Dendritic cell treated with granulocyte-macrophage colony-stimulating factor and Interleukin-4, amounts not matched to agents 40 ng/mL and 50 ng/mL, for 4 days (primary cell): Measurements from ENCODE around the gene TUT4.

ENCODE experiments used
- H3K27ac Mint-ChIP-seq: one replicate; pipeline ENCODE4 v1.8.0; 2022; ENCODE audit warnings: mild to moderate bottlenecking, mixed read lengths
- H3K27me3 Mint-ChIP-seq: one replicate; pipeline ENCODE4 v1.8.0; 2022; ENCODE audit warnings: mild to moderate bottlenecking, mixed read lengths
- H3K36me3 Mint-ChIP-seq: one replicate; pipeline ENCODE4 v1.8.0; 2022; ENCODE audit warnings: low read depth, mixed read lengths
- H3K4me1 Mint-ChIP-seq: one replicate; pipeline ENCODE4 v1.8.0; 2022; ENCODE audit warnings: low read depth, mixed read lengths
- H3K4me3 Mint-ChIP-seq: one replicate; pipeline ENCODE4 v1.8.0; 2022; ENCODE audit warnings: mild to moderate bottlenecking, moderate library complexity, mixed read lengths
- H3K9me3 Mint-ChIP-seq: one replicate; pipeline ENCODE4 v1.8.0; 2022; ENCODE audit warnings: mixed read lengths
- intact Hi-C: fragments of 100-400 bp; cut with micrococcal nuclease; formaldehyde crosslinking; loops from one replicate; pipeline ENCODE4 v1.15.0; 2022

The TUT4 gene

DNA sequence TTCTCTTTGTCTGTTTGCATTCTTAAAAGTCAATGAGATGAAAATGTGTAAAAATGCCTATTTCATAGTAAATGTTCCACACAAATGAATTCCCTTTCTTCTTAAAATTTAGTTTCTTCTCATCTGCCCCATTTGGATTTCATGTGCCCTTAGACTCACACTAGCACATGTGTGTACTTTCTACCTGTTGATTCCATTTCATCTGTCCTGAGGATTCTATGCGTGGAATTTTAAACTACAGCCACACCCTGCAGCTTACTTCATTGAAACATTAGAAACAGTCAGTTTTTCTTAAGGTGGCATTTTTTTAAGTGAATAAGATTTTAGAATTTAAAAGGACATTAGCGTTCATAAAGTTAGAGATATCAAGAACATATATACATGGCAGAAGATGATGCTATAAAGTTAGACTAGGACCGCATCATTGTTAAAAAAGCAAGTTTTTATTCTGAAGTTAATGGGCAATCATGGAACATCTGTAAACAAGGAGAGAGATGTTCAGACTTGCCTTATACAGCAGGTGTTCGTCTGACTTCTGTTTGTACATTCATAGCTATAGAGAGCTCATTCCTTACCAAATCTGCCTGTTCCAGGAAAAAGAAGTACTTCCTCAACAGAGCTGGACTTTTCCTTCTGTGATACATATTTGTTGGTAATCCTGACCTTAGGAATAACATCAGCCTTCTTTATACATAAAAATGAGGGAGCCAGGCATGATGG, 3.9 kb upstream of the TUT4 start:
- no peaks in the 10 kb centered on the region for H3K9me3 Mint-ChIP-seq
- H3K4me3 Mint-ChIP-seq = no peak overlapping the region
- peaks cover 15% of the 10 kb centered on the region for H3K27me3 Mint-ChIP-seq
- intact Hi-C loops = loop anchor here (10.0 kb wide), 1 partner anchor 128 kb away; no protein-coding TSS in a partner anchor
- H3K27ac Mint-ChIP-seq = no peak overlapping the region
- H3K4me1 Mint-ChIP-seq = peaks cover 7% of the 10 kb centered on the region
- no peaks in the 10 kb centered on the region for H3K36me3 Mint-ChIP-seq

DNA sequence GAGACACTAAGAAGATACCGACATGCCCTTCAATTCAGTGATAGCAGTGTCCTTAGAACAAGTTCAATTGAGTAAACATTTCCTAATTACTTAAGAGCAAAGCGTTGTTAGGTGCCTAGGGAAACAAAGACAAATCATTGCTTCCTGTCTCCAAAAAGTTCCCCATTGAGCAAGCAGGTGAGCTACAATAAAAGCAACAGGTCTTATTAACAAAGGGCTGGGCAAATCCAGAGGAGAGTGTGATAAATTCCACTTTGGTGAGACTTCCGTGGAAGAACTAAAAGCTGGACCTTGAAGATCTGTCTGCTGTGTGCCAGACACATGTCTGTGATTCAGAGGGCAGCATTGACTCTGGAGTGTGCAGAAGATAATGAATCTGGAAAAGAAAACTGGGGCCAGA, 1.9 kb upstream of the TUT4 start:
- peaks cover 2% of the 10 kb centered on the region for H3K4me1 Mint-ChIP-seq
- intact Hi-C loops = loop anchor here (5.0 to 10.0 kb wide), 2 partner anchors 130 to 187 kb away; partner anchors contain the start of gene CC2D1B
- no peak overlapping the region for H3K4me3 Mint-ChIP-seq
- H3K27ac Mint-ChIP-seq = no peak overlapping the region
- no peaks in the 10 kb centered on the region for H3K9me3 Mint-ChIP-seq
- no peaks in the 10 kb centered on the region for H3K36me3 Mint-ChIP-seq
- H3K27me3 Mint-ChIP-seq = peaks cover 15% of the 10 kb centered on the region

- Mint-ChIP-seq H3K4me3 (no peak overlapping the region), H3K9me3 (no peaks in the 10 kb centered on the region), H3K36me3 (no peaks in the 10 kb centered on the region), H3K27me3 (peaks cover 15% of the 10 kb centered on the region), H3K27ac (no peak overlapping the region), H3K4me1 (peaks cover 2% of the 10 kb centered on the region)
- intact Hi-C loops = loop anchor here (5.0 to 10.0 kb wide), 2 partner anchors 131 to 187 kb away; partner anchors contain the start of gene CC2D1B
These were observed 1.4 kb upstream of the TUT4 start for GRCh38 chr1:52554267-52554640.

DNA sequence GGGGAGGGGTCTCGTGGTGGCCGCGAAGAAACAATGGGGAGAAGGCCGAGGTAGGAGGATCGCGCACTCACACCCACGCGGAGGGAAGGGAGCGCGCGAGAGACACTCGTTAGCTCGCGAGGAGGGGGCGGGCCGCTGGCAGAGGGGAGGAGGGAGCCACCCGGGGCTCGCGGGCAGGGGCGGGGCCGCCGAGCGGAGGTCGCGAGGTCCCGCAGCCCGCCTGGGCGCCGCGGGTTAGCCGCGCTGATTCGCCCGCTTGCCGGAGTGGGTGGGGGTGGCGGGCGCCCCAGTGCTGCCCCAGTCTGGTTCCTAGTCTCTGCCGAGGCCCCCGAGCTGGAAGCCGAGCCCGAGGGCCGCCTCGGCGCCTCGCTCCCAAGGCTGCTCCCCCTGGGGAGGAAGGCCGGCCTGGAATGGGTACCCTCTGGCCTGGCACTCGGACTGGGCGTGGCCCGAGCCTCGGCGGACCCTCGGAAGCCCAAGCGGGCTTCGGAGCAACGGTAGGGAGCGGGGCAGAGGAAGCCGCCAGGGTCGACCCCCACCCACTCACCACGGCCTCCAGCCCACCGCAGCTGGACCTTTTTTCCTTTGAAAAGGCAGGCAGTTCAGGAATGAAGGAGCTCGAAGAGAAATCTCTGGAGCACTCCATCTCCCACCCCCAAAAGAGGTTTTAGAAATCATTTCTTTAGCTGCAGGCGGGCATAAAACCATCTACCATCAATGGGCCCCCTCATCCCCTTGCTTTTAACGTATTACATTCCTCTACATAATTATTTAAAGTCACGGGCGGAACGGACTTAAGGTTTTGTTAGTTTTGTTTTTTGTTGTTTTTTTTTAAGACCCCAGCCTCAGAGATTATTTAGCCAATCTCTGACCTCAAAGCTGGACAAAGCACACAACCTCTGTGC, 722 bp upstream of the TUT4 start:
- Mint-ChIP-seq H3K4me3 (no peak overlapping the region), H3K36me3 (no peaks in the 10 kb centered on the region), H3K4me1 (peaks cover 5% of the 10 kb centered on the region), H3K27ac (no peak overlapping the region), H3K9me3 (no peaks in the 10 kb centered on the region), H3K27me3 (peaks cover 12% of the 10 kb centered on the region)
- intact Hi-C loops = loop anchor here (5.0 to 10.0 kb wide), 2 partner anchors 131 to 186 kb away; partner anchors contain the start of gene CC2D1B

GRCh38 chr1:52552236-52552504, 722 bp downstream of the TUT4 start:
- Mint-ChIP-seq H3K36me3 (no peaks in the 10 kb centered on the region), H3K4me1 (peaks cover 5% of the 10 kb centered on the region), H3K9me3 (no peaks in the 10 kb centered on the region), H3K4me3 (no peak overlapping the region), H3K27ac (no peak overlapping the region), H3K27me3 (peaks cover 12% of the 10 kb centered on the region)
- intact Hi-C loops = loop anchor here (5.0 to 10.0 kb wide), 2 partner anchors 133 to 185 kb away; partner anchors contain the start of gene CC2D1B

- no peak overlapping the region for H3K27ac Mint-ChIP-seq
- H3K4me3 Mint-ChIP-seq = no peak overlapping the region
- intact Hi-C loops = loop anchor here (5.0 to 10.0 kb wide), 2 partner anchors 133 to 184 kb away; partner anchors contain the start of gene CC2D1B
- no peaks in the 10 kb centered on the region for H3K36me3 Mint-ChIP-seq
- H3K4me1 Mint-ChIP-seq = peaks cover 5% of the 10 kb centered on the region
- peaks cover 11% of the 10 kb centered on the region for H3K27me3 Mint-ChIP-seq
- no peaks in the 10 kb centered on the region for H3K9me3 Mint-ChIP-seq
These were observed 1.2 kb downstream of the TUT4 start for GRCh38 chr1:52551507-52552235.

DNA sequence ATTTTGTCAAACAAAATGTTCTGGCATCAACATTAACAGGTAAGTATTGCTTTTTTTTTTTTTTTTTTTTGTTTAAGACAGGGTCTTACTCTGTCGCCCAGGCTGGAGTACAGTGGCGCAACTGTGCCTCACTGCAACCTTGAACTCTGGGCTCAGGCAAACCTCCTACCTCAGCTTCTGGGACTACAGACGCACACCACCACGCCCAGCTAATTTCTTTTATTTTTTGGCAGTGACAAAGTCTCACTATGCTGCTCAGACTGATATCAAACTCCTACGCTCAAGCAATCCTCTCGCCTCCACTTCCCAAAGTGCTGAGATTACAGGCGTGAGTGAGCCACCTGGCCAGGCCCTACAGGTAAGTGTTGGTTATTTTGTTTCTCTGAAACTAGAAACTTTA, 2.4 kb downstream of the TUT4 start:
- no peak overlapping the region for H3K27ac Mint-ChIP-seq

DNA sequence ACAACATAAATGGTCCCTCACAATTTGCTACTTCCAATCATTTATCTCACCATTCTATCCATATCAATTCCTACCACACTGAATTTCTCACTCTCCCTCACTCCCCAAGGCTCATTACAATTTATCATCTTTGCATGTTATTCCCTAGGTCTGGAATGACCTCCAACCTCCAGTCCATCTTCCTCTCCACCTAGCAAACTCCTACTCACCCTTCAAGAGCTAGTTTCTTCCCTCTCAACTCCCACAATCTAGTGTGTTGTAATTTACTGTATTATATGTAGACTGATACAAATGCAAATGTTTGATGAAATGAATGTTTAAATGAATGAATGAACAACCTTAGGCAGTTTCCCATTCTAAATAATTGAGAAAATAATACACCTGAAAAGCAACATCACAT, 3.6 kb downstream of the TUT4 start:
- Mint-ChIP-seq H3K4me3 (no peak overlapping the region), H3K9me3 (peaks cover 2% of the 10 kb centered on the region), H3K4me1 (peaks cover 5% of the 10 kb centered on the region), H3K27me3 (peaks cover 6% of the 10 kb centered on the region), H3K36me3 (no peaks in the 10 kb centered on the region), H3K27ac (no peak overlapping the region)
- intact Hi-C loops = no loop called here

More for the DNA sequence above, 2.4 kb downstream of the TUT4 start:
- no peaks in the 10 kb centered on the region for H3K36me3 Mint-ChIP-seq
- H3K4me1 Mint-ChIP-seq = peaks cover 5% of the 10 kb centered on the region
- H3K27me3 Mint-ChIP-seq = peaks cover 10% of the 10 kb centered on the region
- H3K9me3 Mint-ChIP-seq = no peaks in the 10 kb centered on the region
- intact Hi-C loops = loop anchor here (5.0 to 10.0 kb wide), 2 partner anchors 134 to 183 kb away; partner anchors contain the start of gene CC2D1B
- no peak overlapping the region for H3K4me3 Mint-ChIP-seq

GRCh38 chr1:52546852-52547251, 6.0 kb downstream of the TUT4 start:
- Mint-ChIP-seq H3K27ac (no peak overlapping the region), H3K9me3 (peaks cover 26% of the 10 kb centered on the region), H3K4me3 (no peak overlapping the region), H3K27me3 (no peaks in the 10 kb centered on the region), H3K36me3 (peaks cover 21% of the 10 kb centered on the region), H3K4me1 (peaks cover 5% of the 10 kb centered on the region)
- intact Hi-C loops = no loop called here

DNA sequence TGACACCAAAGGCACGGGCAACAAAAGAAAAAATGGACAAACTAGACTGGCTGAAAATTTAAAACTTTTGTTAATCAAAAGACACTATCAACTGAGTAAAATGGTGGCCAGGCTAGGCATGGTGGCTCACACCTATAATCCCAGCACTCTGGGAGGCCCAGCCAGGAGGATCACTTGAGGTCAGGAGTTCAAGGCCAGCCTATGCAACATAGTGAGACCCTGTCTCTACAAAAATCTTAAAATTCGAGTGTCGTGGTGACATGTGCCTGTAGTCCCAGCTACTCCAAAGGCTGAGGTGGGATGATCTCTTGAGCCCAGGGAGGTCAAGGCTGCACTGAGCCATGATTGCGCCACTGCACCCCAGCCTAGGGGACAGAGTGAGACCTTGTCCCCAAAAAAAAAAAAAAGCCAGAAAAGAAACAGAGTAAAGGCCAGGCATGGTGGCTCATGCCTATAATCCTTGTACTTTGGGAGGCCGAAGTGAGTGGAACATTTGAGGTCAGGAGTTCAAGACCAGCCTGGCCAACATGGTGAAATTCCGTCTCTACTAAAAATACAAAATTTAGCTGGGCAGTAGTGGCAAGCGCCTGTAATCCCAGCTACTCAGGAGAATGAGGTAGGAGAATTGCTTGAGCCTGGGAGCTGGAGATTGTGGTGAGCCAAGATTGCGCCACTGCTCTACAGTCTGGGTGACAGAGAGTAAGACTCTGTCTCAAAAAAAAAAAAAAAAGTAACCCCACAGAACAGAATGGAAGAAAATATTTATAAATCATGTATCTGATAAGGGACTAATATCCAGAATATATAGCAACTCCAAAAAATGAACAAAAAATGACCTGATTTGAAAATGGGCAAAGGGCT, 8.0 kb downstream of the TUT4 start:
- Mint-ChIP-seq H3K9me3 (peaks cover 32% of the 10 kb centered on the region), H3K27ac (no peak overlapping the region), H3K4me3 (no peak overlapping the region), H3K4me1 (peaks cover 5% of the 10 kb centered on the region), H3K27me3 (no peaks in the 10 kb centered on the region), H3K36me3 (peaks cover 27% of the 10 kb centered on the region)
- intact Hi-C loops = no loop called here

GRCh38 chr1:52542085-52542688, 10.7 kb downstream of the TUT4 start:
- H3K27ac Mint-ChIP-seq = no peak overlapping the region

DNA sequence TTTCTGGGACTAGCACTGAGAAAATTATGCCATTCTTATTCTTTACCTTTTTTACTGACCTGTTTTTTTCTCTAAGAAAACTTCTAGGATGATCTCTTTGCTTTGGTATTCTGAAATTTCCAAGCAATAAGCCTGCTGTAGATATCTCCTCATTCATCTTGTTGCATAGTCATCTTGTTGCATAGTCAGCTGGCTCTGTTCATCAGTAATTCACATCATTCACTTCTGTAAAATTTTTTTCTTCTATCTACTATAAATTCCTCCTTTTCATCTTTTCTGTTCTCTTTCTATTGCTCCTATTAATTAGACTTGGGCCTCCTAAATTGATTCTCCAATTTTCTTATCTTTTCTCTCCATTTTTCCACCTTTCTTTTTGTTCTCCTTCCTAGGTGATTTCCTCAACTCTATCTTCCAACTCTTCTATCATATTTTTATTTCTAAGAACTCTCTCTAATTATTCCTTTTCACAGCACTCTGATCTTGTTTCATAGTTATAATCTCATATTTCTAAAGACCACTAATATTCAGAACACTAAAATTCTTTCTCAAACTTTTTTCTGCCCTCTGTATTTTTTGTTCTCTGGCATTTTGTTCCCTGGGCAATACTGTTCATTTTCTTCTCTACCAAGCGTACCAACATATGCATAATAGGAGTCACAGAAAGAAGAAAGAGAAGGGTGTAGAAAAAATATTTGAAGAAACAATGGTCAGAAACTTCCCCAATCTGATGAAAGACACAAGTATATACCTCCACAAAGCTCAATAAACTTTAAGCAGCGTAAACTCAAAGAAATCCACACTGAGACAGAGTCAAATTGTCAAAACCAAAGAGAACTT, 17.7 kb downstream of the TUT4 start:
- no peak overlapping the region for H3K4me3 Mint-ChIP-seq
- no peak overlapping the region for H3K27ac Mint-ChIP-seq
- peaks cover 4% of the 10 kb centered on the region for H3K36me3 Mint-ChIP-seq
- H3K27me3 Mint-ChIP-seq = no peaks in the 10 kb centered on the region
- H3K4me1 Mint-ChIP-seq = peaks cover 37% of the 10 kb centered on the region
- H3K9me3 Mint-ChIP-seq = no peaks in the 10 kb centered on the region
- intact Hi-C loops = no loop called here

More at GRCh38 chr1:52542085-52542688, 10.7 kb downstream of the TUT4 start:
- H3K36me3 Mint-ChIP-seq = peaks cover 31% of the 10 kb centered on the region
- H3K9me3 Mint-ChIP-seq = peaks cover 32% of the 10 kb centered on the region
- no peaks in the 10 kb centered on the region for H3K27me3 Mint-ChIP-seq
- no peak overlapping the region for H3K4me3 Mint-ChIP-seq
- intact Hi-C loops = no loop called here
- no peaks in the 10 kb centered on the region for H3K4me1 Mint-ChIP-seq
